ENCODE measurements around the gene CD99. TPM values are rescaled to one million over a fixed set of nuclear protein-coding genes. Genes with fewer than 3 reads are reported as not detected.

The CD99 gene
- total and polyA plus RNA-seq, 4 donors = 292 to 416 (median 407) TPM

DNA sequence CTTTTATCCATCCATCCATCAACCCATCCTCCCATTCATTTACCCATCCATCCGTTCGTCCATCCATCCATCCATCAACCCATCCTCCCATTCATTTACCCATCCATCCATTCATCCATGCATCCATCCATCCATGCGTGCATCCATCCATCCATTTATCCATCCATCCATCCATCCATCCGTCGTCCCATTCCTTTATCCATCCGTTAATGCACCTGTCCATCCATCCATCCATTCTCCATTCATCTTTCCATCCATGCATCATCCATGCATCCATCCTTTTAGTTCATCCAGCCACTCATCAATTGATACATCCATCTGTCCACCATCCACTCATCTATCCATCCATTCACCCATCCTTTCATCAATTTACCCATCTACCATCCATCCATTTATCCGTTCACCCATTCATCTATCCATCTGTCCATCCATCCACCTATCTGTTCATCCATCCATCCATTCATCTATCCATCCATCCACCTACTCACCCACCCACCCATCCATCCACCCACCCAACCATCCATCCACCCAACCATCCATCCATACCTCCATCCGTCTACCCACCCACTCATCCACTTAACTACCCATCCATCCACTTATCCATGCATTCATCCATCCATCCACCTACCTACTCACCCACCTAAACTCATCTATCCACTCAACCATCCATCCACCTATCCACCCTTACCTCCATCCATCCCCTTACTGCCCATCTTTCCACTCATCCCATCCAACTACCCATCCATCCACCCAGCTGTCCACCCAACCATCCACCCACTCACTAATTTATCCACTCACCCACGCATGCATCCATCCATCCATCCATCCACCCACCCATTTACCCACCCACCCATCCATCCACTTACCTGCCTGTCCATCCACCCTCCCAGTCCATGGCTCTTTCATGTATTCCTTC lies 9.6 kb downstream of the CD99 start:
- Histone ChIP-seq H3K36me3 (ENCODE audit: control insufficient read depth in 1 of 2, insufficient read depth in 2 of 2, low read length in 1 of 2) (no peaks in the 10 kb centered on the region), H3K27me3 (ENCODE audit: control insufficient read depth in 1 of 2, insufficient read depth in 2 of 2, low read length in 1 of 2) (no peaks in the 10 kb centered on the region), H3K4me3 (ENCODE audit: low read length in 2 of 2) (no peak overlapping the region), H3K27ac (ENCODE audit: low read depth in 1 of 2, low read length in 2 of 2) (no peak overlapping the region), H3K4me1 (ENCODE audit: control insufficient read depth in 1 of 2, insufficient read depth in 2 of 2, low read length in 2 of 2) (peaks cover 0 to 4% of the 10 kb centered on the region in 2 donors), H3K9me3 (ENCODE audit: control insufficient read depth, low read length) (no peaks in the 10 kb centered on the region)
- intact Hi-C loops (cut with DNase I) = no loop called here
- WGBS, 2 donors = 96 to 97% methylated on average over 9 of the region's 9 CpGs
- DNase-seq (no peak), ATAC-seq (ENCODE audit: low FRiP score) (no peak)

DNA sequence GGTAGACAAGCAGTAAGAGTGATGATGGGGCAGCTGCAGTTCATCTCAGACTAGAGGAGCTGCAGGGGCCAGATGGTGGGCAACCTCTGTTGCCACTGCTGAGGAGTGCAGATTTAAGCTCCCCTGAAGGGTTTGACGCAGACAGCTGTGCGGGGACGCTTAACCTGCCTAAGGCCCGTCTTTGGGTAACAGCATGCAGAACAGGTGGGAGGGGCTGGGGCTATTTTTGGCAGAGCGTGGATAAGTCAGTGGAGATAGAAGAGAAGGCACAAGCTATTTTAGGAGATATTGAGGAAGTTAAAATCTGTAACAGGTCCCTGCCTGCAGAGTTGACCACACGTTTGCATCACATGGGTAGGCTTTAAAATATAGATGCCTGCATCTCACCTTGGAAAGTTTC lies 10.5 kb downstream of the CD99 start:
- no peak overlapping the region for H3K27ac ChIP-seq (ENCODE audit: low read depth in 1 of 2, low read length in 2 of 2)
- DNase-seq (no peak), ATAC-seq (ENCODE audit: low FRiP score) (no peak)
- no peaks in the 10 kb centered on the region for H3K36me3 ChIP-seq (ENCODE audit: control insufficient read depth in 1 of 2, insufficient read depth in 2 of 2, low read length in 1 of 2)
- H3K4me1 ChIP-seq (ENCODE audit: control insufficient read depth in 1 of 2, insufficient read depth in 2 of 2, low read length in 2 of 2) = peaks cover 0 to 4% of the 10 kb centered on the region in 2 donors
- no peak overlapping the region for H3K4me3 ChIP-seq (ENCODE audit: low read length in 2 of 2)
- no peaks in the 10 kb centered on the region for H3K27me3 ChIP-seq (ENCODE audit: control insufficient read depth in 1 of 2, insufficient read depth in 2 of 2, low read length in 1 of 2)
- no peaks in the 10 kb centered on the region for H3K9me3 ChIP-seq (ENCODE audit: control insufficient read depth, low read length)
- intact Hi-C loops (cut with DNase I) = no loop called here
- 48 to 67% methylated on average over 6 of the region's 6 CpGs for WGBS, 2 donors

DNA sequence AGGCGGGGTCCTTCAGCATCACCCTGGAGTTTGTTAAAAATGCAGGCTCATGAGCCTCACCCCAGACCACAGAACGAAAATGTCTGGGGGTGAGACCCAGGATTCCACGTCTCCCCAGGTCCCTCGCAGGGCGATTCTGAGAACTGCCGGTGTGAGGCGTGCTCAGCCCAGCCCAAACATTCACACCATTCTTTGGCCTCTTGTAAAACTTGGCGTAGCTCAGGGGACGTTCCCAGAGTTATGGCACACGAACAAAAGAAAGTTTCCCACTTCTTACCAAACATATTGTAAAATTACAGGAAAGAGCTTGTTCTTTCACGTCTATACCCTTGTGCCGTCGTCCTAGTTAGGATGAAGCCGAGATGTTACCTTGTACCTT lies 12.9 kb downstream of the CD99 start:
- ATAC-seq (ENCODE audit: low FRiP score) (peak; percentile 68), DNase-seq (no peak)
- Histone ChIP-seq H3K4me3 (ENCODE audit: low read length in 2 of 2) (no peak overlapping the region), H3K4me1 (ENCODE audit: control insufficient read depth in 1 of 2, insufficient read depth in 2 of 2, low read length in 2 of 2) (peaks cover 0 to 5% of the 10 kb centered on the region in 2 donors), H3K9me3 (ENCODE audit: control insufficient read depth, low read length) (no peaks in the 10 kb centered on the region), H3K27me3 (ENCODE audit: control insufficient read depth in 1 of 2, insufficient read depth in 2 of 2, low read length in 1 of 2) (no peaks in the 10 kb centered on the region), H3K27ac (ENCODE audit: low read depth in 1 of 2, low read length in 2 of 2) (no peak overlapping the region), H3K36me3 (ENCODE audit: control insufficient read depth in 1 of 2, insufficient read depth in 2 of 2, low read length in 1 of 2) (no peaks in the 10 kb centered on the region)
- 28 to 43% methylated on average over 14 of the region's 14 CpGs for WGBS, 2 donors
- intact Hi-C loops (cut with DNase I) = no loop called here

DNA sequence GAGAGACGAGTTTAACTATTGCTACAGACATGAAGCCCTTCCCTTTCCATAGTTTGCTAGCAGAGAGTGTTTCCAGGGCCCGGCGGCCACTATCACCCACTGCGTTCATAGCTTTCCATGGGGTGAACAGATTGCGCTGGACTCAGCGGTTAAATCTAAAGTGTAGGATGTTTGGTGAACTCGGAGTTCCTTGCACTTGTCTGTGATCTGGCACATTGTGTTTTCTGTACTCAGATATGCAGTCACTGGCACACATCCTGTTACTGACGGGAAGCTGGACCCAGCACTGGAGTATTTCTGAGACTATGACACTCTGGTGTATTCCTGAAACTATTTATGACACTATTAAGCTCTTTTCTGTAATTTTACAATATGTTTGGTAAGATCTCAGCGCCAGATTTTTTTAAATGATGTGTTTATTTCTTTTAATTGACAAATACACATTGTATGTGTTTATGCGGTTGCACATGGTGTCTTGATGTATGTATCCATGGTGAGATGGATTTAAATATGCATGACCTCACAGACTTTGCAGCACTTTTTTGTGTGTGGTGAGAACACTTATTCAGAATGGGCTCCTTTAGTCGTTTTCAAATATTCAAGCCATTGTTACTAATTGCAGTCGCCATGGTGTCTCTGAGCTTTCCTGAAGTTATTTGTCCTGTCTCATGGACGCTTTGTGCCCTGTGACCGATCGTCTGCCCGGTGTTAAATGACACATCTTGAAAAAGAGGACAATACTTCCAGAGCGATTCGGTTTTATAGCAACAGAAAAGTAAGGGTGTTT lies 14.1 kb downstream of the CD99 start:
- Histone ChIP-seq H3K4me1 (ENCODE audit: control insufficient read depth in 1 of 2, insufficient read depth in 2 of 2, low read length in 2 of 2) (peaks cover 0 to 5% of the 10 kb centered on the region in 2 donors), H3K4me3 (ENCODE audit: low read length in 2 of 2) (no peak overlapping the region), H3K27ac (ENCODE audit: low read depth in 1 of 2, low read length in 2 of 2) (no peak overlapping the region), H3K9me3 (ENCODE audit: control insufficient read depth, low read length) (no peaks in the 10 kb centered on the region), H3K27me3 (ENCODE audit: control insufficient read depth in 1 of 2, insufficient read depth in 2 of 2, low read length in 1 of 2) (no peaks in the 10 kb centered on the region), H3K36me3 (ENCODE audit: control insufficient read depth in 1 of 2, insufficient read depth in 2 of 2, low read length in 1 of 2) (no peaks in the 10 kb centered on the region)
- intact Hi-C loops (cut with DNase I) = no loop called here
- no peak for ATAC-seq (ENCODE audit: low FRiP score)
- 53 to 75% methylated on average over 18 of the region's 18 CpGs for WGBS, 2 donors
- DNase-seq = no peak

DNA sequence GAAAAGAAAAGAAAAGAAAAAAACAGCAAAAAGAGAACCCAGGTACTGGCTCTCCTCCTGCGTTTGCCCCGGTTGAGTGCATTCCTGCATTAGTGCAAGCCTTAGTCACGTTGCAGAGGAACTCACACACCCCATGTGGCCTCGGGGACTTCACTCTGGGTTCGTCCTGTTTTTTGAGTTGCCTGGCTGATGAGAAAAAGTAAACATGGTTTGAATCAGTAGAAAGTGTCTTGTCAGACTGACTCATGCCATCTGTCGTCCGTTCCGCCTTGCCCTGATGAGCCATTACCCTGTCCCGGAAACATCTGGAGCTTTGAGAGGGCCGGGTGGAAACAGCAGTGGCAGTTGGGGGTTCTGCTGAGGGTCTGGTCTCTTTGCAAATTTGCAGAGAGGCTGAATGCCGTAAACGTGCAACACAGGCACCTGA lies 16.3 kb downstream of the CD99 start:
- H3K36me3 ChIP-seq (ENCODE audit: control insufficient read depth in 1 of 2, insufficient read depth in 2 of 2, low read length in 1 of 2) = no peaks in the 10 kb centered on the region
- WGBS, 2 donors = 36 to 61% methylated on average over 12 of the region's 12 CpGs
- intact Hi-C loops (cut with DNase I) = no loop called here
- H3K4me3 ChIP-seq (ENCODE audit: low read length in 2 of 2) = no peak overlapping the region
- no peaks in the 10 kb centered on the region for H3K27me3 ChIP-seq (ENCODE audit: control insufficient read depth in 1 of 2, insufficient read depth in 2 of 2, low read length in 1 of 2)
- DNase-seq = peak; percentile 74 to 79
- peaks cover 0 to 4% of the 10 kb centered on the region in 2 donors for H3K4me1 ChIP-seq (ENCODE audit: control insufficient read depth in 1 of 2, insufficient read depth in 2 of 2, low read length in 2 of 2)
- H3K9me3 ChIP-seq (ENCODE audit: control insufficient read depth, low read length) = no peaks in the 10 kb centered on the region
- no peak overlapping the region for H3K27ac ChIP-seq (ENCODE audit: low read depth in 1 of 2, low read length in 2 of 2)
- peak; percentile 42 for ATAC-seq (ENCODE audit: low FRiP score)

DNA sequence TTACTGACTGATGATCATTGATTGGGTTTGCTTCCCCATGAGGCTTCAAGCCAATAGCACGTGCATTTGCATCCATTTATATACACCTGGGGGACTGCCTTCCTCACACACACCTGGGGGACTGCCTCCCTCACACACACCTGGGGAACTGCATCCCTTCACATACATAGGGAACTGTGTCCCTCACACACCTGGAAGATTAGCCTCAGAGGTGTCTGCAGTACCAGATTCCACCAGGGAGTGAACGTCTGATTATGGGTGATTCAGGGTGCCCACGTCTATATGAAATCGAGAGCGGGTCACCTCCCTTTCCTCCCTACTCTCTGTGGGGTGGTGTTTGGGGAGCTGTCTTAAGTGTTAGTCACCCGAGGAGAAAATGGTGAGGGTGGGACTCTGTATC lies 16.9 kb downstream of the CD99 start:
- Histone ChIP-seq H3K27me3 (ENCODE audit: control insufficient read depth in 1 of 2, insufficient read depth in 2 of 2, low read length in 1 of 2) (no peaks in the 10 kb centered on the region), H3K4me1 (ENCODE audit: control insufficient read depth in 1 of 2, insufficient read depth in 2 of 2, low read length in 2 of 2) (peaks cover 0 to 3% of the 10 kb centered on the region in 2 donors), H3K9me3 (ENCODE audit: control insufficient read depth, low read length) (no peaks in the 10 kb centered on the region), H3K36me3 (ENCODE audit: control insufficient read depth in 1 of 2, insufficient read depth in 2 of 2, low read length in 1 of 2) (no peaks in the 10 kb centered on the region), H3K4me3 (ENCODE audit: low read length in 2 of 2) (no peak overlapping the region), H3K27ac (ENCODE audit: low read depth in 1 of 2, low read length in 2 of 2) (no peak overlapping the region)
- 72 to 73% methylated on average over 6 of the region's 6 CpGs for WGBS, 2 donors
- intact Hi-C loops (cut with DNase I) = no loop called here
- DNase-seq (no peak), ATAC-seq (ENCODE audit: low FRiP score) (no peak)

DNA sequence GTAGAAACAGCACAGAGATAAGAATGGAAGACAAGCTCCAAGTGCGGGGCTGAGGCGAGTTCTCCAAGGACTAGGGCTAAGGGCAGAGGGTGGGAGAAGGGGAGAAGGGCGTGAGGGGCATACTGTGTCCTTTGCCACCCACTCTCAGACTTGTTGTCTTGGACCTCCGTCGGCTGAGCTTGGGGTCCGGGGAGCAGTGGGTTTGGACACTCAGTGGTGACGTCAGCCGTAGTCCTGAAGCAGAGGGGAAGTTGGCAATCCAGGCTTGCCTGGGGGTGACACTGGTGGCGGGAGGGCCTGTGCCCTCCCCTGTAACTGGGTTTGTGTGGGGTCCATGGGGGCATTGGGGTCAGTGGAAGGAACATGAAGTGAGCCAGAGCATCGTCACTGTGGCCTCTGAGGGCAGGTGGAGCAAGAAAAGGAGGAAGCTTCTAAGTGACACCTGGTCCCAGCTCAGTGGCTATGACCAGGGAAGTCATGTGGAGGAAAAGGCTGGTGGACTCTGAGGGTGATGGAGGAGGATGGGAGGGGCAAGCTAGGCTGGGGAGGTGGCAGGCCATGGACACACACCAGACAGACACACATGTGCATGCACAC lies 17.6 kb downstream of the CD99 start:
- Histone ChIP-seq H3K27me3 (ENCODE audit: control insufficient read depth in 1 of 2, insufficient read depth in 2 of 2, low read length in 1 of 2) (no peaks in the 10 kb centered on the region), H3K9me3 (ENCODE audit: control insufficient read depth, low read length) (no peaks in the 10 kb centered on the region), H3K4me1 (ENCODE audit: control insufficient read depth in 1 of 2, insufficient read depth in 2 of 2, low read length in 2 of 2) (peaks cover 0 to 1% of the 10 kb centered on the region in 2 donors), H3K36me3 (ENCODE audit: control insufficient read depth in 1 of 2, insufficient read depth in 2 of 2, low read length in 1 of 2) (no peaks in the 10 kb centered on the region), H3K27ac (ENCODE audit: low read depth in 1 of 2, low read length in 2 of 2) (no peak overlapping the region), H3K4me3 (ENCODE audit: low read length in 2 of 2) (no peak overlapping the region)
- WGBS, 2 donors = 82 to 90% methylated on average over 10 of the region's 10 CpGs
- DNase-seq = peak; percentile 63 to 65
- no peak for ATAC-seq (ENCODE audit: low FRiP score)
- intact Hi-C loops (cut with DNase I) = no loop called here

DNA sequence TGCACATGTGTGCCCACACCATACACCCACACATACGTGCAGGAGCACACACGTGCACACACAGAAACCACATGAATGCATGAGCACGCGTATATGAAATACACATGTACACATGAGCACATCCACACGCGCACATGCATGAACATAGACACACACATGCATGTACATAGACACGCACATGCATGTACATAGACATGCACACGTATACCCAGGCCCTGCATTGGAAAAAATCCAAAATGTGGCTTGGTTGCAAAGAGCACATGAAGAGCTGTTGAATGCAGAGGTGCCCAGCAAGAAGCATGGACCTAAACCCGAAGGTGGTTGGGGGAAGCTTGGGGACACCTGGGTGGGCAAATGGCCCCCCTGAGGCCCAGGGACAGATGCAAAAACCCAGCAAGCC lies 18.5 kb downstream of the CD99 start:
- no peaks in the 10 kb centered on the region for H3K36me3 ChIP-seq (ENCODE audit: control insufficient read depth in 1 of 2, insufficient read depth in 2 of 2, low read length in 1 of 2)
- intact Hi-C loops (cut with DNase I) = no loop called here
- peaks cover 0 to 1% of the 10 kb centered on the region in 2 donors for H3K4me1 ChIP-seq (ENCODE audit: control insufficient read depth in 1 of 2, insufficient read depth in 2 of 2, low read length in 2 of 2)
- H3K9me3 ChIP-seq (ENCODE audit: control insufficient read depth, low read length) = no peaks in the 10 kb centered on the region
- 84 to 85% methylated on average over 9 of the region's 9 CpGs for WGBS, 2 donors
- ATAC-seq (ENCODE audit: low FRiP score) = no peak
- H3K27me3 ChIP-seq (ENCODE audit: control insufficient read depth in 1 of 2, insufficient read depth in 2 of 2, low read length in 1 of 2) = no peaks in the 10 kb centered on the region
- H3K27ac ChIP-seq (ENCODE audit: low read depth in 1 of 2, low read length in 2 of 2) = no peak overlapping the region
- DNase-seq = no peak
- H3K4me3 ChIP-seq (ENCODE audit: low read length in 2 of 2) = no peak overlapping the region
